NT2/D1 (cell line): ENCODE results near the gene CPLX1.

Experiments
- YY1 ChIP-seq: IDR thresholded peaks from 2 replicates; pipeline ENCODE4 v1.6.1; 2011; ENCODE audit not compliant: insufficient read length, insufficient read depth
- ZNF274 ChIP-seq: IDR thresholded peaks from 2 replicates; pipeline ENCODE4 v1.6.1; 2011; ENCODE audit warnings: mild to moderate bottlenecking, low read depth, low read length

GRCh38 chr4:869776-870175 lies 43.8 kb upstream of the CPLX1 start:
- TF ChIP-seq ZNF274 (no peak), YY1 (no peak)
